IMR-90 (cell line): ENCODE data around the gene IGLL5. TPM values are rescaled to one million over a fixed set of nuclear protein-coding genes. Genes with fewer than 3 reads are reported as not detected.

Experiments used
- ATAC-seq: fragments of 200-7000 bp; cut with Tn5 transposase; 2 replicates; pipeline ENCODE4 v1.9.1; 2020; ENCODE audit warnings: low read depth, mild to moderate bottlenecking, moderate library complexity
- BruUV-seq: library from RNA; stranded (reverse); fragments of 400-500 nt; replicated peaks from 2 replicates; lab custom pipeline; 2021; lab: Mats Ljungman, UMichigan
- CTCF ChIA-PET: fragments of 300-600 bp; formaldehyde crosslinking; extraction: SDS; loops from one replicate; lab custom pipeline; 2021; ENCODE audit warnings: antibody characterized with exemption; lab: Yijun Ruan, JAX
- POLR2A ChIA-PET: fragments of 300-600 bp; sonication (Branson Sonifier 250); formaldehyde crosslinking; loops from one replicate; lab custom pipeline; 2022; ENCODE audit warnings: antibody characterized with exemption; ENCODE audit not compliant: unreplicated experiment; lab: Charles Lee
- DNase-seq: peaks from one replicate; pipeline ENCODE4 v3.0.0; 2013
- H2AFZ ChIP-seq: replicated peaks from 2 replicates; pipeline ENCODE3; 2013; ENCODE audit warnings: low read length, mild to moderate bottlenecking; ENCODE audit not compliant: poor library complexity
- H2AK5ac ChIP-seq: 2 replicates; pipeline ENCODE4 v1.6.1; 2013; ENCODE audit warnings: low read depth, low read length, inconsistent platforms
- H2AK9ac ChIP-seq: replicated peaks from 2 replicates; pipeline ENCODE3; 2013; ENCODE audit warnings: mild to moderate bottlenecking, low read depth, low read length, moderate library complexity; ENCODE audit not compliant: poor library complexity
- H2BK120ac ChIP-seq: 2 replicates; pipeline ENCODE4 v1.6.1; 2013; ENCODE audit warnings: low read depth, low read length, inconsistent platforms
- H2BK15ac ChIP-seq: 3 replicates; pipeline ENCODE4 v1.6.1; 2013; ENCODE audit warnings: low read depth, low read length, inconsistent platforms
- H2BK20ac ChIP-seq: 2 replicates; pipeline ENCODE4 v1.6.1; 2013; ENCODE audit warnings: low read depth, mild to moderate bottlenecking, inconsistent platforms, low read length, moderate library complexity
- H2BK5ac ChIP-seq: 2 replicates; pipeline ENCODE4 v1.6.1; 2013; ENCODE audit warnings: mild to moderate bottlenecking, low read depth, low read length, inconsistent platforms; ENCODE audit not compliant: poor library complexity, severe bottlenecking
- H3K14ac ChIP-seq: replicated peaks from 2 replicates; pipeline ENCODE4 v1.6.1; 2013; ENCODE audit warnings: low read depth, low read length, inconsistent platforms
- H3K18ac ChIP-seq: 2 replicates; pipeline ENCODE4 v1.6.1; 2013; ENCODE audit warnings: low read depth, low read length, control low read depth
- H3K23ac ChIP-seq: 2 replicates; pipeline ENCODE4 v1.6.1; 2013; ENCODE audit warnings: low read depth, low read length, inconsistent platforms
- H3K27ac ChIP-seq: 2 replicates; pipeline ENCODE4 v1.5.1; 2013; ENCODE audit warnings: mild to moderate bottlenecking, control low read depth, low read length; ENCODE audit not compliant: insufficient read depth
- H3K27me3 ChIP-seq: 2 replicates; pipeline ENCODE4 v1.6.1; 2013; ENCODE audit warnings: low read length; ENCODE audit not compliant: control insufficient read depth, insufficient read depth
- H3K36me3 ChIP-seq: 2 replicates; pipeline ENCODE4 v1.6.1; 2013; ENCODE audit warnings: low read length, mixed read lengths; ENCODE audit not compliant: control insufficient read depth, insufficient read depth
- H3K4ac ChIP-seq: 2 replicates; pipeline ENCODE4 v1.6.1; 2013; ENCODE audit warnings: low read depth, low read length, inconsistent platforms
- H3K4me1 ChIP-seq: 2 replicates; pipeline ENCODE4 v1.6.1; 2013; ENCODE audit warnings: low read length, mixed read lengths; ENCODE audit not compliant: control insufficient read depth, insufficient read depth
- H3K4me2 ChIP-seq: 2 replicates; pipeline ENCODE4 v1.6.1; 2013; ENCODE audit warnings: low read depth, mild to moderate bottlenecking, control low read depth, low read length, moderate library complexity
- H3K4me3 ChIP-seq: 2 replicates; pipeline ENCODE4 v1.5.1; 2013; ENCODE audit warnings: low read depth, mild to moderate bottlenecking, control low read depth, low read length, moderate library complexity; ENCODE audit not compliant: insufficient read depth
- H3K56ac ChIP-seq: 2 replicates; pipeline ENCODE4 v1.6.1; 2013; ENCODE audit warnings: low read length, inconsistent platforms; ENCODE audit not compliant: insufficient read depth; ENCODE audit errors: extremely low read depth
- H3K79me1 ChIP-seq, 2 experiments: 2 replicates each; pipeline ENCODE4 v1.6.1; 2013; ENCODE audit warnings: low read length in 2 of 2, inconsistent platforms in 1 of 2, low read depth in 1 of 2
- H3K9ac ChIP-seq: 2 replicates; pipeline ENCODE4 v1.6.1; 2013; ENCODE audit warnings: low read depth, low read length, control low read depth
- H3K9me1 ChIP-seq: 2 replicates; pipeline ENCODE4 v1.6.1; 2013; ENCODE audit warnings: low read length, inconsistent platforms; ENCODE audit not compliant: insufficient read depth
- H3K9me3 ChIP-seq: 2 replicates; pipeline ENCODE4 v1.6.1; 2013; ENCODE audit warnings: low read length; ENCODE audit not compliant: control insufficient read depth, insufficient read depth
- H4K20me1 ChIP-seq: 2 replicates; pipeline ENCODE4 v1.6.1; 2013; ENCODE audit warnings: low read length, inconsistent platforms; ENCODE audit not compliant: insufficient read depth
- H4K5ac ChIP-seq: 2 replicates; pipeline ENCODE4 v1.6.1; 2013; ENCODE audit warnings: mild to moderate bottlenecking, low read depth, low read length, control low read depth
- H4K8ac ChIP-seq, 2 experiments: 2 replicates each; pipeline ENCODE4 v1.6.1; 2013; ENCODE audit warnings: low read depth in 2 of 2, low read length in 2 of 2, control low read depth in 1 of 2, inconsistent platforms in 1 of 2
- H4K91ac ChIP-seq: 2 replicates; pipeline ENCODE4 v1.6.1; 2013; ENCODE audit warnings: low read depth, low read length, inconsistent platforms; ENCODE audit not compliant: insufficient read depth
- BHLHE40 ChIP-seq: fragments of 150-350 bp; IDR thresholded peaks from 2 replicates; pipeline ENCODE4 v1.6.1; 2016; ENCODE audit warnings: mild to moderate bottlenecking, low read depth, low read length
- CEBPB ChIP-seq: IDR thresholded peaks from 2 replicates; pipeline ENCODE4 v1.6.1; 2012; ENCODE audit warnings: low read depth, low read length, improper control_type of control experiment
- CHD1 ChIP-seq: IDR thresholded peaks from 2 replicates; pipeline ENCODE4 v1.6.1; 2012; ENCODE audit warnings: low read depth, low read length, improper control_type of control experiment
- FOS ChIP-seq: fragments of 150-350 bp; IDR thresholded peaks from 2 replicates; pipeline ENCODE4 v1.6.1; 2016; ENCODE audit warnings: low read depth, low read length
- MAFK ChIP-seq: IDR thresholded peaks from 2 replicates; pipeline ENCODE4 v1.6.1; 2012; ENCODE audit warnings: low read depth, low read length, improper control_type of control experiment
- MAZ ChIP-seq: IDR thresholded peaks from 2 replicates; pipeline ENCODE4 v1.6.1; 2012; ENCODE audit warnings: low read depth, mild to moderate bottlenecking, low read length, improper control_type of control experiment, moderate library complexity, borderline replicate concordance
- MXI1 ChIP-seq: IDR thresholded peaks from 2 replicates; pipeline ENCODE4 v1.6.1; 2012; ENCODE audit warnings: low read depth, mild to moderate bottlenecking, low read length, moderate library complexity, borderline replicate concordance
- NFE2L2 ChIP-seq: fragments of 150-350 bp; IDR thresholded peaks from 2 replicates; pipeline ENCODE4 v1.6.1; 2016; ENCODE audit warnings: low read depth, mild to moderate bottlenecking, low read length
- POLR2A ChIP-seq: IDR thresholded peaks from 2 replicates; pipeline ENCODE4 v1.6.1; 2012; ENCODE audit warnings: mild to moderate bottlenecking, low read depth, low read length
- RAD21 ChIP-seq: IDR thresholded peaks from 2 replicates; pipeline ENCODE4 v1.6.1; 2012; ENCODE audit warnings: low read length, improper control_type of control experiment
- RFX5 ChIP-seq: IDR thresholded peaks from 2 replicates; pipeline ENCODE4 v1.8.0; 2012; ENCODE audit warnings: low read depth, mild to moderate bottlenecking, low read length, moderate library complexity
- SMC3 ChIP-seq: fragments of 150-350 bp; IDR thresholded peaks from 2 replicates; pipeline ENCODE4 v1.6.1; 2016; ENCODE audit warnings: low read depth, mild to moderate bottlenecking, antibody characterized with exemption, low read length, moderate library complexity
- WGBS, 2 experiments: methylation state at CpG; one replicate each; pipeline versions ENCODE4 v1.1.5 to v1.1.7; 2013; ENCODE audit warnings: missing lambda C conversion rate in 2 of 2; ENCODE audit not compliant: insufficient read length in 1 of 2; ENCODE audit errors: extremely low coverage in 2 of 2; 5-methylcytosine and 5-hydroxymethylcytosine counted together
- dilution Hi-C: fragments of 300-500 bp; cut with HindIII; formaldehyde crosslinking; loops from one replicate; pipeline ENCODE4 v1.14.3; 2018; ENCODE audit warnings: low sequenced_read_pairs; ENCODE audit not compliant: unreplicated experiment
- in situ Hi-C: fragments of 300-500 bp; cut with MboI; formaldehyde crosslinking; loops from 3 replicates; pipeline ENCODE4 v1.14.3; 2019; ENCODE audit warnings: low sequenced_read_pairs, inconsistent platforms, mixed read lengths
- intact Hi-C: fragments of 100-400 bp; cut with micrococcal nuclease; formaldehyde crosslinking; loops from 2 replicates; pipeline ENCODE4 v1.10.0; 2022
- polyA plus RNA-seq, 3 experiments: library from polyadenylated mRNA; depleted of rRNA; stranded (reverse); fragments of >200 nt; gene quantifications; 2 replicates each; pipeline ENCODE4 v1.2.3, GENCODE V29; 2012; ENCODE audit warnings: low replicate concordance in 1 of 3
- total RNA-seq: library from RNA; depleted of rRNA; stranded (reverse); fragments of >200 nt; gene quantifications from 2 replicates; pipeline ENCODE4 v1.2.3, GENCODE V29; 2012
- TF ChIP-seq, protein P1 (sequence below): fragments of 150-350 bp; IDR thresholded peaks from 2 replicates; pipeline ENCODE4 v1.6.1; 2016; ENCODE audit warnings: low read depth, mild to moderate bottlenecking, low read length, moderate library complexity, borderline replicate concordance
- TF ChIP-seq, protein P2 (sequence below): conservative IDR thresholded peaks from 2 replicates; pipeline ENCODE4 v1.5.1; 2012; ENCODE audit warnings: mild to moderate bottlenecking, low read depth, low read length, improper control_type of control experiment
- TF ChIP-seq, protein P3 (sequence below): fragments of 150-350 bp; IDR thresholded peaks from 2 replicates; pipeline ENCODE4 v1.6.1; 2017; ENCODE audit warnings: mild to moderate bottlenecking, antibody characterized with exemption, low read length, low read depth

The IGLL5 gene
- total and polyA plus RNA-seq, 2 of the 4 experiments (the other 2 are of a cell fraction) = not detected

DNA sequence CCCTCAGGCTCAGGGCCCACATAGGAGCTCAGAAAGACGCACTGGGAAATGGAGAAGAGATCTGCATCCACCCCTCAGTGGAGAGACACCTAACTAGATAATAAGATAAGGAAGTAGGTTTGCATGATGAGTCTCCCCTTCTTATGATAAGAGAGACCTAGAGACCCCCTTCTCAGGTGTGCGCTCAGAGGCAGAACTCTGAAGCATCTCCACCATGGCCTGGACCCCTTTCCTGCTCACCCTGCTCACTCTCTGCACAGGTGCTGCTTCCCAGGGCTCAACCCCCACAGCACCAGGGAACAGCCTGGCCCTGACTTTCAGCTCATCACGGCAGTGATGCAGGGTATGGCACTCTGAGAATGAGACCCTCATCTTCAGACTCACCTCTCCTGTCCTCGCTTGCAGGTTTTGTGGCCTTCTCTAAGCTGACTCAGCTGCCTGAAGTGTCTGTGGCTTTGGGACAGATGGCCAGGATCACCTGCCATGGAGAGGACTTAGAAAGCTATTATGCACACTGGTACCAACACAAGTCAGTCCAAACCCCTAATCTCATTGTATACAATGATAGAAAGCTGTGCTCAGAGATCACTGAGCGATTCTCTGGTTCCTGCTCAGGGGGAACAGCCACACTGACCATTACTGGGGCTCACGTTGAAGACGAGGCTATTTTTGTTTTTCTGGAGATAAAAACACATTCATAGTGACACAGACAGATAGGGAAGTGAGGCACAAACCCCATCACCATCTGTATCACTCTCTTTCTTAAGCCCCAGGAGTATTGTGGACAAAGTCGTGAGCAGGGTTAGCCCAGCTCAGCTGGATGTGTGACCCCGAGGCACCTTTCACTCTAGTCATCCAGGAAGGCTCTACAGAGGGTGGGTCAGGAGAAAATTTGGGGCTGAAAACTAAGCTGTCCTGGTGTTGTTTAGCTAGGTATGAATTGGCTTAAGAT lies 29.7 kb upstream of the IGLL5 start:
- peaks cover 10% of the 10 kb centered on the region for H3K27me3 ChIP-seq
- DNase-seq = no peak
- no peak overlapping the region for H4K5ac ChIP-seq
- H2AK5ac ChIP-seq = no peak overlapping the region
- in situ Hi-C loops = loop anchor here (10.0 kb wide), 1 partner anchor 267 kb away; no protein-coding TSS in a partner anchor
- H2BK5ac ChIP-seq = no peak overlapping the region
- H4K20me1 ChIP-seq = no peaks in the 10 kb centered on the region
- H3K36me3 ChIP-seq = no peaks in the 10 kb centered on the region
- H3K4ac ChIP-seq = no peak overlapping the region
- no peak overlapping the region for H3K56ac ChIP-seq
- H3K9me1 ChIP-seq = no peaks in the 10 kb centered on the region
- H3K4me3 ChIP-seq = no peak overlapping the region
- H2BK120ac ChIP-seq = no peak overlapping the region
- no peak overlapping the region for H3K14ac ChIP-seq
- ATAC-seq = no peak
- H3K79me1 ChIP-seq = no peaks in the 10 kb centered on the region
- no peak overlapping the region for H2AFZ ChIP-seq
- H4K8ac ChIP-seq = no peak overlapping the region
- no peak overlapping the region for H3K27ac ChIP-seq
- H3K4me2 ChIP-seq = no peak overlapping the region
- no peaks in the 10 kb centered on the region for H3K9me3 ChIP-seq
- H4K91ac ChIP-seq = no peak overlapping the region
- dilution Hi-C loops = no loop called here
- H3K23ac ChIP-seq = no peak overlapping the region
- H2BK15ac ChIP-seq = no peak overlapping the region
- no TSS peak for BruUV-seq
- no peaks in the 10 kb centered on the region for H3K4me1 ChIP-seq
- WGBS, 2 experiments = 20% methylated on average over 1 of the region's 9 CpGs; no CpG with 5 or more reads in 1 of the 2 experiments
- no peak overlapping the region for H2AK9ac ChIP-seq
- no peak overlapping the region for H3K9ac ChIP-seq
- no peak overlapping the region for H2BK20ac ChIP-seq
- ChIA-PET CTCF (no interaction called here), POLR2A (no interaction called here)
- H3K18ac ChIP-seq = no peak overlapping the region
- intact Hi-C loops = no loop called here
- TF ChIP-seq MAFK (no peak), BHLHE40 (no peak), CHD1 (no peak), NFE2L2 (no peak), MAZ (no peak), FOS (no peak), POLR2A (no peak), CEBPB (no peak), MXI1 (no peak), RAD21 (no peak), RFX5 (no peak), SMC3 (no peak)
- TF ChIP-seq, protein P1, sequence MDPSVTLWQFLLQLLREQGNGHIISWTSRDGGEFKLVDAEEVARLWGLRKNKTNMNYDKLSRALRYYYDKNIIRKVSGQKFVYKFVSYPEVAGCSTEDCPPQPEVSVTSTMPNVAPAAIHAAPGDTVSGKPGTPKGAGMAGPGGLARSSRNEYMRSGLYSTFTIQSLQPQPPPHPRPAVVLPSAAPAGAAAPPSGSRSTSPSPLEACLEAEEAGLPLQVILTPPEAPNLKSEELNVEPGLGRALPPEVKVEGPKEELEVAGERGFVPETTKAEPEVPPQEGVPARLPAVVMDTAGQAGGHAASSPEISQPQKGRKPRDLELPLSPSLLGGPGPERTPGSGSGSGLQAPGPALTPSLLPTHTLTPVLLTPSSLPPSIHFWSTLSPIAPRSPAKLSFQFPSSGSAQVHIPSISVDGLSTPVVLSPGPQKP = no peak
- TF ChIP-seq, protein P2, sequence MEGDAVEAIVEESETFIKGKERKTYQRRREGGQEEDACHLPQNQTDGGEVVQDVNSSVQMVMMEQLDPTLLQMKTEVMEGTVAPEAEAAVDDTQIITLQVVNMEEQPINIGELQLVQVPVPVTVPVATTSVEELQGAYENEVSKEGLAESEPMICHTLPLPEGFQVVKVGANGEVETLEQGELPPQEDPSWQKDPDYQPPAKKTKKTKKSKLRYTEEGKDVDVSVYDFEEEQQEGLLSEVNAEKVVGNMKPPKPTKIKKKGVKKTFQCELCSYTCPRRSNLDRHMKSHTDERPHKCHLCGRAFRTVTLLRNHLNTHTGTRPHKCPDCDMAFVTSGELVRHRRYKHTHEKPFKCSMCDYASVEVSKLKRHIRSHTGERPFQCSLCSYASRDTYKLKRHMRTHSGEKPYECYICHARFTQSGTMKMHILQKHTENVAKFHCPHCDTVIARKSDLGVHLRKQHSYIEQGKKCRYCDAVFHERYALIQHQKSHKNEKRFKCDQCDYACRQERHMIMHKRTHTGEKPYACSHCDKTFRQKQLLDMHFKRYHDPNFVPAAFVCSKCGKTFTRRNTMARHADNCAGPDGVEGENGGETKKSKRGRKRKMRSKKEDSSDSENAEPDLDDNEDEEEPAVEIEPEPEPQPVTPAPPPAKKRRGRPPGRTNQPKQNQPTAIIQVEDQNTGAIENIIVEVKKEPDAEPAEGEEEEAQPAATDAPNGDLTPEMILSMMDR = no peak
- TF ChIP-seq, protein P3, sequence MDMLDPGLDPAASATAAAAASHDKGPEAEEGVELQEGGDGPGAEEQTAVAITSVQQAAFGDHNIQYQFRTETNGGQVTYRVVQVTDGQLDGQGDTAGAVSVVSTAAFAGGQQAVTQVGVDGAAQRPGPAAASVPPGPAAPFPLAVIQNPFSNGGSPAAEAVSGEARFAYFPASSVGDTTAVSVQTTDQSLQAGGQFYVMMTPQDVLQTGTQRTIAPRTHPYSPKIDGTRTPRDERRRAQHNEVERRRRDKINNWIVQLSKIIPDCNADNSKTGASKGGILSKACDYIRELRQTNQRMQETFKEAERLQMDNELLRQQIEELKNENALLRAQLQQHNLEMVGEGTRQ = no peak
